T47D (cell line): Measurements from ENCODE around the gene MYOZ2.

Experiments
- DNase-seq, 2 experiments: peaks; one replicate each; pipeline versions ENCODE4 v3.0.0 to v3.0.0-alpha.2; 2011 to 2012; ENCODE audit warnings: low read depth in 1 of 2, low spot score in 1 of 2
- JUND ChIP-seq: IDR thresholded peaks from 2 replicates; pipeline ENCODE4 v1.6.1; 2012; ENCODE audit warnings: low read depth
- in situ Hi-C: cut with HindIII; loops from 2 replicates; pipeline ENCODE4 v1.10.0; 2016; ENCODE audit warnings: low sequenced_read_pairs, low pct_unique_long_range_greater_than_20kb

MYOZ2 gene

GRCh38 chr4:119110121-119110520 is 25.5 kb upstream of the MYOZ2 start:
- DNase-seq = no peak
- in situ Hi-C loops = no loop called here
- TF ChIP-seq JUND = no peak

DNA sequence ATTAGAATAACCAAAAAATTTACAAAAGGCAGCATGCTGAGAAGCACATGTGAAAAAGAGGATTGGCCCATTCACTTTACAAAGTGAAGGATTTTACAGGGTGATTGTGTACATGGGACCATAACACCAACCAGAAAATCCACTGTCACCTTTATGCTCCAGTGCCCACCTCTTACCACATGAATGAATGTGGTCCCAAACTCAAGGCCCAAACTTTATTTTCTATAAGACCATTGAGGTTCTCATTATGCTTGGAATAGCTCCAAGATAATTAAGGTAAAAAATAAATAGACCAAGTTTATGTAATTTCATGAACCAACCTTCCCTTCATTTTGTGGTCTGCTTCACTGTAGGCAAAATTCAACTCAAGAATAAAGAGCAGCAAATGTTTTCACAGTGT is 24.3 kb upstream of the MYOZ2 start:
- DNase-seq = no peak
- TF ChIP-seq JUND = no peak
- in situ Hi-C loops = no loop called here

- TF ChIP-seq JUND = no peak
- in situ Hi-C loops = no loop called here
- no peak for DNase-seq
Observed at GRCh38 chr4:119113033-119113655, 22.5 kb upstream of the MYOZ2 start.

- in situ Hi-C loops = no loop called here
- no peak for DNase-seq
- no peak for TF ChIP-seq JUND
Observed at GRCh38 chr4:119116021-119116420, 19.6 kb upstream of the MYOZ2 start.

DNA sequence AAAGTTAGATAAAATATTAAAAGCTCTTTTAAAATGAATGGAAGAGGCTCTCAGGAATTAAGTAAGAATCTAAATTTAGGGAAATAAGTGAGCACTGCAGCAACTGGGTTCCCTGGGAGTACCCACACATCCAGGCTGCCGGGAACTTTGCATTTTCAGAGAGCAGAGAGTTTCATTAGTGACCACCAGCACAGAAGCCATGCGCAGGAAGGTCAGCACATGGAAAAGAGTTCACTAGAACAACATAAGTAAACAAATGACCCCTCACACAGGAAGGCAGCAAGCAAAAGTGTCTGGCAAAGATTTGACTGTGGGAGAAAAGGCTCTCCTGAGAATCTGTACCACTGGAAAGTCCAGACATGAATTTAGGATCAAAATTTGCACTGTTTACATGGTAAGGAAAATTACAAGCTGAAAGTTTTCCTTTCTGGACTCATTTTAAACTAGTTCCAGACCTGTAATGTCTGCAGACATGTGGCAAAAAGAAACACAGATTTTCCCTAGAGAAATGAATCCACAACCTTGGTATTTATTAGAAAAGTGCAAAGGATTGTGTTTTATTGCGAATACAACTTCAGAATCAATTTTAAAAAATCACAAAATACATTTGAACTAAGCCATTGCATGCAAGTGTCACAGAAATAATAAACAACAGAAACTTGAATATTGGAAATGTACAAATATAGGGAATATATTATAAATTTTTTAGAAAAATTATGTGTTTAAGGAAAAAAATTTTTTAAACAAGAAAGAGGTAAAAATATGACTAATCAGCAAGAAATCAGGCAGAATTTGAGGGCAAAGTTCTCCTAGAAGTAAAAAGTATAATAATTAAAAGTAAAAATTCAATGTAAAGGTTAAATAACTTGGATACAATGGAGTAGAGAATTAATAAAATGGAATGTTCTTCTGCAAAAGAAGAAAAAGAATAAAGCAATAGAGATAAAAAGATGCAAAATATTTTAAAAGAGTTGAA is 18.4 kb upstream of the MYOZ2 start:
- DNase-seq = no peak
- in situ Hi-C loops = no loop called here
- no peak for TF ChIP-seq JUND

GRCh38 chr4:119118397-119118796 is 17.2 kb upstream of the MYOZ2 start:
- no peak for DNase-seq
- in situ Hi-C loops = no loop called here
- TF ChIP-seq JUND = no peak

DNA sequence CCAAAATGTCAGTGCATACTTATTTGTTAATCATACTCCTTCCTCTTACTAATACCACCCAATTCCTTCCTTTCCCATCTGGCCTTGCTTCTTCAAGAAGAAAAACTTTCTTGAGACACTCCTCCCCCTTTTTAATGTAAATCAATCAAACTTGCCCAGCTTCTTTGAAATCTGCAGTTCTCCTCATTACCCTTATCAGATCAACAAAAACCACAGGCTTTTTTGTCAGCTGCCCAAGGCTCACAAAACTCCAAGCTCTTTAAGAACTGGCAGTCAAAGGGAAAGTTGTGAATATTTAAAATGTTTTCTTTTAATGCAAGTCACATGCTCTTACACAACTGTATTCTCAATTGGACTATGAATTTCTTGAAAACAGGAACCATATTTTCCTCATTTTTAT is 11.3 kb upstream of the MYOZ2 start:
- DNase-seq = peak in 1 of 2 experiments; percentile 22
- in situ Hi-C loops = no loop called here
- TF ChIP-seq JUND = no peak

DNA sequence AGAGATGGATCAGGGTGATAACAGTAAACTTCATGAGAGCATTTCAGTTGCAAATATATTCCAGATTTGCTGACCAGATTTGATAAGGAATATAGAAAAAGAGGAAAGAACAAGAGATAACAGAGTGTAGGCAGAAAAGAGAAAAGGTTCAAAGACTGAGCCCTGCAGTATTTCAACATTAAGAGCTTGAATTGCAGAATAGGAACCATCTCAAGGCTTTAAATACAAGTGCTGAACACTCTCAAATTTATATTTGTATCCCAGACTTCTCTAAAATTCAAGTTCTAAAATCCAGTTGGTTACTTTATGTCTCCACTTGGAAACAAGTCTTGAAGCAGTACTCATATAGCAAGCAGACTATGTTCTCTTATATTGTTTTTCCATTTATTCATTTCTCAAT is 9.7 kb upstream of the MYOZ2 start:
- DNase-seq = no peak
- in situ Hi-C loops = no loop called here
- no peak for TF ChIP-seq JUND

DNA sequence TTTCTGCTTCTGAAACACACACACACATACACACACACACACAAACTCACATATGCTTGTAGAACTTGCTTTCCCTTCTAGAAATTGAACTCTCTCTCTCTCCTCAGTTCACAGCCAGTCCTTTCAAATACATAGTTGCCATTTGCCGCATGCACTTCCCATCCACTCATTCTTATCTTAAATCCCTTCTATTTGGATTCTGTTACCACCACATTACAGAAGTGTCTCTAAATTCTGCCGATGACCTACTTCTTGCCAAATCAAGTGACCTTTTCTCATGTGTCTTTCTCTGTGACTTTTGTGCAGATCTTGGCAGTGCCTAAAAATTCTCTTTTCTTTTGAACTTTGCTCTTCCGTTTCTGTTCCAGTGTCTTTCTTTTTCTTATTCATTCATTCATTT is 7.5 kb upstream of the MYOZ2 start:
- TF ChIP-seq JUND = no peak
- no peak for DNase-seq
- in situ Hi-C loops = no loop called here

DNA sequence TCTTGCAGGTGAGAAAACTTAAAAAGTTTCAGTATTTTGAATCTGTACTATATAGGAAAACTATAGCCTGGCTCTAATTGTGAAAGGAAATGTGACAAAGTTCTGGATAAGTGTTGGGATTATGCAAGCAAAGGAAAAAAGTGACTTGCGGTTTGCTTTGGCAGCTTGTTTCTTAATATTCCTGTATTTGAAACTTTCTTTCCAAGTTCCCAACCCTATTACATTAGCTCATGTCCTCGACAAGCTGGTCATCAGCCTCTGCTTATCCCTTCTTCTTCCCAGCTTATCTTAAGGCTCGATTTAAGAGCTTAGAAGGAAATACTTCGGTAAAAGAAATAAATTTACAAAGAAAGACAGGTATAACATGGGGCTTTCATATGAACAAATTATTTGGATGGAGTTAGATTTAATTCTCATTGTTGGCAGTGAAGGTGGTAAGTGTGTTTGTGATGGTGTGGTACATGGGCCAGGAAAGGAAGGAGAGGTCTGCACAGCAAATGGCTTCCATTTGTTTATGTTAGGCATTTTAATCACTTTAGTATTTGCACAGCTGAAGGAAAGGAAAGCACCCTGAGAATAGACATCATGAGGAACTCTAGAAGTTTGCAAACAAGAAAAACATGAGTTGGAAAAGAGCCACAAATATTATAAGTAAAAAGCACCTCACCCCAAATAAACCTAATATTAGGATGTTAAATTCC is 5.1 kb upstream of the MYOZ2 start:
- in situ Hi-C loops = no loop called here
- DNase-seq = peak in 1 of 2 experiments; percentile 24
- TF ChIP-seq JUND = no peak

DNA sequence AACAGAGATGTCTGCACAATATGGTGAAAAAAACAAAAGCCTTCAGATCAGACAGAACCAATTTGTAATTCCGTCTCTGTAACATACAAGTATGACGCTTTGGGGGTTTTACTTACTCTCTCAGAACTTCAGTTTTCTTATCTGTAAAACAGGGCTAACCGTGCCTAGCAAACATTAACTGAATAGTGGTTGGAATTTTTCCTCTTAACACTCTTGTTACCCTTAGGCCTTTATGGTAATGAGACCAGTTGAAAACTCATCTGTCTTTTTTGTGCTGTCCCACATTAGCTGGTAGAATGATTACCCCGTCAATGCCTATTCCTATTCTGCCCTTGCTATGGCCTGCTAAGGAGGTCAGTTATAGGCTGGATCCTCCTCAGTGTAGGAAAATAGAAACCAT is 4.5 kb upstream of the MYOZ2 start:
- DNase-seq = no peak
- in situ Hi-C loops = no loop called here
- no peak for TF ChIP-seq JUND

DNA sequence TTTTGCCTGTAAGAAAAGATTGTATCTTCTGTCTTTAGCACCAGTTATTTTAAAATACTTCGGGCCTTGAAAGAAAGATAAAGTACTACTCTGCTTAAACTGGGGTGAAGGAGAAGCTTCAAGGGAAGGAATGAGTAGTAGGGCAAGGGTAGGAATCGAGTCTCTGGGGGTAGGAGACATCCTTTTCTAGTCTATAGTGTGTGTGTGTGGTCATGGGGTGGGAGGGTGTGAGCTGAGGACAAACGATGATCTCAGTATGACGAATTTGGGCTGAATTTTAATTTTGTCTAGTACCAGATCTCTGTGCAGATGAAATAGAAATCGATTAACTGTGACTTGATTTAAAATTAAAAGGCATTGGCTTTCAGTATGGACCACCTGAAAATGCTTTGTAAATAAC is 3.3 kb upstream of the MYOZ2 start:
- DNase-seq = no peak

GRCh38 chr4:119136546-119136945 is 914 bp downstream of the MYOZ2 start:
- in situ Hi-C loops = no loop called here
- DNase-seq = peak in 1 of 2 experiments; percentile 12
- TF ChIP-seq JUND = no peak

More for the DNA sequence above, 3.3 kb upstream of the MYOZ2 start:
- in situ Hi-C loops = no loop called here
- TF ChIP-seq JUND = no peak
